ENCODE results near the gene ERVMER34-1.

Gene ERVMER34-1

DNA sequence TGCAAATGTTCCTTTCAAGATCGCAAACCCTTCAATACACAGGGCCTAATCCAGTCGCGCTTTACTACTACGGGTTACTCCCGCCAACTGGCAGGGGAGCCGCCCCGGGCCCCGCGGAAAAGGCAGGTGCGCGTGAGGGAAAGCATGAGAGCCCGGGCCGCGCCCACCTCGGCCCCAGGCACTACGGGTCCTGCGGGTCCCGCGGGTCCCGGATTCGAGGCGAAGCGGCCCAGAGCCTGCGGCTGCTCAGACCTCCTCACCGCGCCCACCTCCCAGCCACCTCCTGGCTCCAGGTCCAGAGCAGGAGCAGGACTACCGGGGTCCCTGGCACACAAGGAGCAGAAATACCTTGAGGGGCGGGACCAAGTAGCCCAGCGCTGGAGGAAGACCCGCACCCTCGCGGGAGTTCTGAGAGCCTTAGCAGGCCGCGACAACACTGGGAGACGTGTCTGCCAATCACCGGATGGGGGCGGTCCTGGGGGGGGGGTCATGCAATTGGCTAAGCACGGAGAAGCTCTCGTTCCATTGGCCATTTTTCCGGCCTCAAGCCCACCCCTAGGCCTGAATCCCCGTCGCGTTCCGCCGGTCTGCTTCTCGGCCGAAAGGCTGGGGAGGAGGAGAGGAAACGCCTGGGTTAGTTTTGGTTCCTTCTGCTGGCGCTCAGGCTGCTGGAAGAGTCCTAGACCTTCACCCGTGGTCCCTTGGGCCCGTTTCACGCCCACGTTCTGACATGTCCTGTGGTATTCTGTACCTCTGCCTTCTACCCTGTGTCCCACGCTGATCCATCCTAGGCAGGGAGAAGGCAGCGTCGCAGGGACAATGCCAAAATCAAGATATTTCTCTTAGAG, 29.0 kb downstream of the ERVMER34-1 start:
- peak; percentile 93 for DNase-seq (ENCODE audit: low read depth, low spot score)
- peaks cover 7% of the 10 kb centered on the region; the same call in 1 of the 2 replicates for H3K36me3 ChIP-seq (ENCODE audit: control insufficient read depth, insufficient read depth, low read length)
- WGBS (ENCODE audit: insufficient coverage, insufficient read length) = no CpG with 5 or more reads among the region's 56 CpGs
- no peaks in the 10 kb centered on the region for H3K27me3 ChIP-seq (ENCODE audit: control insufficient read depth, insufficient read depth, low read length)
- H3K27ac ChIP-seq (ENCODE audit: low read length) = no peak overlapping the region
- H3K9me3 ChIP-seq (ENCODE audit: control insufficient read depth, insufficient read depth, low read length) = no peaks in the 10 kb centered on the region
- peak overlapping the region; percentile 29; the same call in 1 of the 2 replicates for H3K4me3 ChIP-seq (ENCODE audit: low read length)
- H3K4me1 ChIP-seq (ENCODE audit: control insufficient read depth, insufficient read depth, low read length) = no peaks in the 10 kb centered on the region

DNA sequence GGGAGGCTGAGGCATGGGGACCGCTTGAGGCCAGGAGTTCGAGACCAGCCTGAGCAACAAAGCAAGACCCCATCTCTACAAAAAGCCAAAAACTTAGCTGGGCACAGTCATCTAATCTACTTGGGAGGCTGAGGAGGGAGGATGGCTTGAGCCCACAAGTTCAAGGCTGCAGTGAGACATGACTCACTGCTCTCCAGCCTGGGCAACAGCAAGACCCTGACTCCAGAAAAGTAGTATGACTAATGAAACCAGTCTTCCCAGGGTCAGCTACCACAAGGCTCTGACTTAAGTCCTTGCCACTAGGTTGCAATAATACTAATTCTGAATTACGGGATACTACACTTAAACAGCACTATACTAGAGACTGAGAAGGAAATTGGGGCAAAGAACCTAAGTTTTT, 33.1 kb downstream of the ERVMER34-1 start:
- WGBS (ENCODE audit: insufficient coverage, insufficient read length) = no CpG with 5 or more reads among the region's 3 CpGs
- DNase-seq (ENCODE audit: low read depth, low spot score) = no peak
- Histone ChIP-seq H3K4me1 (ENCODE audit: control insufficient read depth, insufficient read depth, low read length) (0 out of 2 replicates have a peak, but pooled peaks cover 2% of the 10 kb centered on the region), H3K9me3 (ENCODE audit: control insufficient read depth, insufficient read depth, low read length) (no peaks in the 10 kb centered on the region), H3K27ac (ENCODE audit: low read length) (no peak overlapping the region), H3K27me3 (ENCODE audit: control insufficient read depth, insufficient read depth, low read length) (no peaks in the 10 kb centered on the region), H3K36me3 (ENCODE audit: control insufficient read depth, insufficient read depth, low read length) (peaks cover 24% of the 10 kb centered on the region; the same call in 1 of the 2 replicates), H3K4me3 (ENCODE audit: low read length) (no peak overlapping the region)

DNA sequence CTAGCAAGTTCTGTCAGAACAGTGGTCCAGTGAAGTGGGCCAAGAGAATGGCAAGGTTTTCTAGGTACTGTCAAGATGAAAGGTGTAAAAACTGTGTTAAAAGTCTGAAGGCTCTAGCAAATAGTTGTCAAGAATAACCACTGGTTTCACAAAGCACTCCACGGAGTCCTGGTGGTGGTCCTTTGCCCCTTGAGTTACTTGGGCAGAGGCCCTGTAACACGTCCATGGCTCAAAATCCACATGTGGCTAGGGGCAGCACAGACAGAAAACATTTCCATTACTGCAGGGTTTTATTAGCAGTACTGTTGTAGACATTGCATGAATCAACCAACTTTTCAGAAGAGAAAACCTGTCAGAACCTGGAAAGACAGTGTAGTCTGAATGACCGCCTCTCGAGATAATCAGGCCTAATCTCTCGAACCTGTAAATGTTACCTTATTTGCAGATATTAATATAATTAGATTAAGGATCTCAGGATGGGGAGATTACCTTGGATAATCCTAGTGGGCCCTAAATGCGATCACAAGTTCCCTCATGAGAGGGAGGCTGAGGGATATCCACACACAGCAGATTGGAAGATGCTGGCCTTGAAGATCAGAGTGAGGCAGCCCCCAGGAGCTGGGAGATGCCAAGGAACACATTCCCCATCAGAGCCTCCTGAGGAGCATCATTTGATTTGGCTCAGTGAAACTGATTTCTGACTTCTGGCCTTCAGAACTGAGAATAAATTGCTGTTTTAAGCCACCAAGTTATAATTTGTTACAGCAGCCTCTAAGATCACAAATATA, 34.7 kb downstream of the ERVMER34-1 start:
- no peaks in the 10 kb centered on the region for H3K9me3 ChIP-seq (ENCODE audit: control insufficient read depth, insufficient read depth, low read length)
- no CpG with 5 or more reads among the region's 6 CpGs for WGBS (ENCODE audit: insufficient coverage, insufficient read length)
- H3K4me3 ChIP-seq (ENCODE audit: low read length) = no peak overlapping the region
- no peak for DNase-seq (ENCODE audit: low read depth, low spot score)
- 0 out of 2 replicates have a peak, but pooled peaks cover 2% of the 10 kb centered on the region for H3K4me1 ChIP-seq (ENCODE audit: control insufficient read depth, insufficient read depth, low read length)
- H3K27ac ChIP-seq (ENCODE audit: low read length) = no peak overlapping the region
- H3K36me3 ChIP-seq (ENCODE audit: control insufficient read depth, insufficient read depth, low read length) = peaks cover 24% of the 10 kb centered on the region; the same call in 1 of the 2 replicates
- no peaks in the 10 kb centered on the region for H3K27me3 ChIP-seq (ENCODE audit: control insufficient read depth, insufficient read depth, low read length)

DNA sequence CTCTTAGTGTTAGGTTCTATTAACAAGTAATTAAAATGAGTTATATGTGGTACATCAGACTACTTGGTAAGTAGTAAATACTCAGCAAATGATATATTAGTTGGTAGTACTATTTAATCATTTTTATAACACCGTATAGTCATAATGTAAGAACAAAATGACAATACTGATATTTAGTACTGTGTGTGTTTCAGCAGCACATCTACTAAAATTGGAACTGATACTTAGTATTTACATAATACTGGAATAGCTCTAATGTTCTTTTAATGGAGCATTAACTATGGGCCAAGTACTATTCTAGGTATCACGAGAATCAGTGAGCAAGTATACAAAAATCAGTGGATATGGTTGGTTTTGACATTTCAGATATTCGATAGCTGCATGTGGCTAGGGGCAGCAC, 35.3 kb downstream of the ERVMER34-1 start:
- Histone ChIP-seq H3K27ac (ENCODE audit: low read length) (no peak overlapping the region), H3K36me3 (ENCODE audit: control insufficient read depth, insufficient read depth, low read length) (peaks cover 24% of the 10 kb centered on the region; the same call in 1 of the 2 replicates), H3K4me3 (ENCODE audit: low read length) (no peak overlapping the region), H3K27me3 (ENCODE audit: control insufficient read depth, insufficient read depth, low read length) (no peaks in the 10 kb centered on the region), H3K9me3 (ENCODE audit: control insufficient read depth, insufficient read depth, low read length) (no peaks in the 10 kb centered on the region), H3K4me1 (ENCODE audit: control insufficient read depth, insufficient read depth, low read length) (0 out of 2 replicates have a peak, but pooled peaks cover 2% of the 10 kb centered on the region)
- no CpG with 5 or more reads among the region's 3 CpGs for WGBS (ENCODE audit: insufficient coverage, insufficient read length)
- no peak for DNase-seq (ENCODE audit: low read depth, low spot score)

DNA sequence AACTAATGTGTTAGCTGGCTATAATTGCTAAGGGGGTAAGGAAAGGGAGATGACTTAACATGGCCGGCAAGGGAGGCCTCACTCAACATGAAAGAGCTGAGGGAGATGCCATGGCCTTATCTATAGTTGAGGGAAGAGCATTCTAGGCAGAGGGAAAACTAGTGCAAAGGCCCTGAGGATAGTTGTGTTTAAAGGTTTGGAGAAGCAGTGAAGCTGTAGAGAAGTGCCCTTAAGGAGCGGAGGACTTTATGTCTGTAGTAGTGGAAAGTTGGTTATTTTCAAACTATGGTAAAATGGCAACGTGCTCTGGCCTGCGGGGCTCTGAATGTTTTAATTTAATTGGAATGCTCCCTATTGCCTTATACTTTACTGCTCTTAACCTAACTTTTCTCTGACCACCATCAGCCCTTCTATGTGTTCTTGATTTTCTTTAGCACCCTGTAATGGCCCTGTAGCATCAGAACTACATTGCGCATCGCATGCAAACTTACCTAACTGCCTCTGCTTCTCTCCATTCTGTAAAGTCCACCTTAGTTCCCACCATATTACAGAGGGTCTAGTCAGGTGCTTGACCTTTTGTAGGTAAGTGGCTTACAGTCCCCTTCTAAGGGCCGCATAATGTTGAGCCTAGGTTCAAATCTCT, 35.8 kb downstream of the ERVMER34-1 start:
- no CpG with 5 or more reads among the region's 7 CpGs for WGBS (ENCODE audit: insufficient coverage, insufficient read length)
- Histone ChIP-seq H3K27ac (ENCODE audit: low read length) (no peak overlapping the region), H3K36me3 (ENCODE audit: control insufficient read depth, insufficient read depth, low read length) (peaks cover 23% of the 10 kb centered on the region; the same call in 1 of the 2 replicates), H3K4me1 (ENCODE audit: control insufficient read depth, insufficient read depth, low read length) (0 out of 2 replicates have a peak, but pooled peaks cover 2% of the 10 kb centered on the region), H3K4me3 (ENCODE audit: low read length) (no peak overlapping the region), H3K27me3 (ENCODE audit: control insufficient read depth, insufficient read depth, low read length) (no peaks in the 10 kb centered on the region), H3K9me3 (ENCODE audit: control insufficient read depth, insufficient read depth, low read length) (no peaks in the 10 kb centered on the region)
- no peak for DNase-seq (ENCODE audit: low read depth, low spot score)

DNA sequence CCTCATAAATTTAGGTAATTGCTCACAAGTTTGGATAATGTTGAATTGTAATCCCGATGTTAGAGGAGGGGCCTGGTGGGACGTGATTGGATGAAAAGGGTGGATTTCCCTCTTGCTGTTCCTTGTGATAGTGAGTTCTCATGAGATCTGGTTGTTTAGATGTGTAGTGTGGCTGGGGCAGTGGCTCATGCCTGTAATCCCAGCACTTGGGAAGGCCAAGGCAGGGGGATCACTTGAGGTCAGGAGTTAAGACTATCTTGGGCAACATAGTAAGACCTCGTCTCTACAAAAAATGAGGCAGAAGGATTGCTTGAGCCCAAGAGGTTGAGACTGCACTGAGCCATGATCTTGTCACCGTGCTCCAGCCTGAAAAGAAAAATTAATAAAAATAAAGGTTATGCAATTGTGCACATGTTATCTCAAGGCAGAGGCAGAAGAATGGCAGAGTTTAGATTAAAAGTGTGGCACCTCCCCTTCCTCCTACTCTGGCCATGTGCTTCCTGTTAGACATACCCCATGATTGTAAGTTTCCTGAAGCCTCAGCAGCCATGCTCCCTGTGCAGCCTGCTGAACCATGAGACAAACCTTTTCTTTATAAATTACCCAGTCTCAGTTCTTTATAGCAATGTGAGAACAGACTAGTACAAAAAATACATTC, 36.5 kb downstream of the ERVMER34-1 start:
- Histone ChIP-seq H3K4me3 (ENCODE audit: low read length) (no peak overlapping the region), H3K4me1 (ENCODE audit: control insufficient read depth, insufficient read depth, low read length) (0 out of 2 replicates have a peak, but pooled peaks cover 2% of the 10 kb centered on the region), H3K27ac (ENCODE audit: low read length) (no peak overlapping the region), H3K27me3 (ENCODE audit: control insufficient read depth, insufficient read depth, low read length) (no peaks in the 10 kb centered on the region), H3K36me3 (ENCODE audit: control insufficient read depth, insufficient read depth, low read length) (peaks cover 18% of the 10 kb centered on the region; the same call in 1 of the 2 replicates), H3K9me3 (ENCODE audit: control insufficient read depth, insufficient read depth, low read length) (no peaks in the 10 kb centered on the region)
- WGBS (ENCODE audit: insufficient coverage, insufficient read length) = no CpG with 5 or more reads among the region's 4 CpGs
- no peak for DNase-seq (ENCODE audit: low read depth, low spot score)

DNA sequence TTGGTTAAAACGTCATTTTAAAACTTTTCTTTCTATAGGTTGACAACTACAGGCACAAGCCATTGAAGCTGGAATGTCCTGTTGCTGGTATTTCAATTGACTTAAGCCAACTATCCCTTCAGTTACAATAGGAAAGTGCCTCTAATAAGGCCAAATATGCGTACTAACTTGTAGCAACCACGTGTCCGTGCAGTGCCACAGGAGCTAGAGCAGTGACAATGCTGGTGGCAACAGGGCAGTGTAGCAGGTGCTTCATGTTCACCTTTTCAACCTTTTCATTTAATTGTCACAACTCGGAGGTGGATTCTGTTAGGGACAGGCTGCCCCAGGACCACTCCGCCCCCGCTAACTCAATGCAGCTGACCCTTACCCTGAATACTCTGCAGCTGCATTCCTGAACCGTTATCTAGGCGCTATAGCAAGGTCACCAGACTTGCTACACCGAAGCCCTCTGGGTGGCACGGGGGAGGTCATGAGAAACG, 37.7 kb downstream of the ERVMER34-1 start:
- Histone ChIP-seq H3K27ac (ENCODE audit: low read length) (no peak overlapping the region), H3K27me3 (ENCODE audit: control insufficient read depth, insufficient read depth, low read length) (no peaks in the 10 kb centered on the region), H3K4me1 (ENCODE audit: control insufficient read depth, insufficient read depth, low read length) (0 out of 2 replicates have a peak, but pooled peaks cover 2% of the 10 kb centered on the region), H3K4me3 (ENCODE audit: low read length) (peak overlapping the region; percentile 97; the same call in 1 of the 2 replicates), H3K36me3 (ENCODE audit: control insufficient read depth, insufficient read depth, low read length) (peaks cover 17% of the 10 kb centered on the region; the same call in 1 of the 2 replicates), H3K9me3 (ENCODE audit: control insufficient read depth, insufficient read depth, low read length) (no peaks in the 10 kb centered on the region)
- DNase-seq (ENCODE audit: low read depth, low spot score) = no peak
- WGBS (ENCODE audit: insufficient coverage, insufficient read length) = no CpG with 5 or more reads among the region's 12 CpGs

DNA sequence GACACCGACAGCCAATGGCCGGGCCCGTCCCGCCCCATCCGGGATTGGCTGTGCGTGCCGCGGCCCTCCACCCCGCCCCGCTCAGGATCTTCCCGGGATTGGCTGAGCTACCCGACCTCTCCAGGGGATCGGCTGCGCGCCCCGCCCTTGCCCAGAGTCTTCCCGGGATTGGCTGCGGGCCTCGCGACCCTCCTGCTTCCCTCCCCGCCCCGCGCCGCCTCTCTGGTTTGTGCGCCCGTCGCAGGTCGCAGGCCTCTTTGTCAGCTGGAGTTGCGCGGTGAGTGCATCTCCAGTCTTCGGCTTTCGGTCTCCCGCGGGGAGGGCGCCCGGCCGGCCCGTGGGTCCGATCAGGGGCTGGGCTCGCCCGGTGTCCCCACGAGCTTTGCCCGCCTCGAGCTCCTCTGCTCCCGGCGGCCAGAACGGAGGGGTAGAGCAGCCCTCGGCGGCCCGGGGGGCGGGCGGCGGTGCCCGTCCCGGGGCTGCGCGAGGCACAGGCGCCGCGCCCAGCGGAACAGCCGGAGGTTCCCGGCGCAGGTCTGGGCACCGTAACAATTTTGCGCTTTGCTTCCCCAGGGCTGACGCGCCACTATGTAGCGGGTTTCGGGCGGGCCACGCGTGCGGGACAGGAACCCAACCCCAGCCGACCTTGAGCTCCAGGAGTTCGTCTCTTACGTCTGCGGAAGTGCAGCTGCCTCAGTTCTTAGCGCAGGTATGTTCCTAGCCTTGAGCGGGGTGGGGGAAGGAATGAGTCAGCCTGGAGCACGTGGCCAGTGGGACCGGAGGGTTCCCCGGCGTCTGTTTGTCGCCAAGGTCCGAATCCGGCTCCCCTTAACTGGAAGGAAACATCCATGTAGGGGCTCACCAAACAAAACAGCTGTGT, 38.7 kb downstream of the ERVMER34-1 start:
- WGBS (ENCODE audit: insufficient coverage, insufficient read length) = no CpG with 5 or more reads among the region's 87 CpGs
- peaks cover 17% of the 10 kb centered on the region; the same call in 1 of the 2 replicates for H3K36me3 ChIP-seq (ENCODE audit: control insufficient read depth, insufficient read depth, low read length)
- no peaks in the 10 kb centered on the region for H3K9me3 ChIP-seq (ENCODE audit: control insufficient read depth, insufficient read depth, low read length)
- H3K27ac ChIP-seq (ENCODE audit: low read length) = no peak overlapping the region
- H3K27me3 ChIP-seq (ENCODE audit: control insufficient read depth, insufficient read depth, low read length) = no peaks in the 10 kb centered on the region
- DNase-seq (ENCODE audit: low read depth, low spot score) = peak; percentile 88
- H3K4me1 ChIP-seq (ENCODE audit: control insufficient read depth, insufficient read depth, low read length) = 0 out of 2 replicates have a peak, but pooled peaks cover 2% of the 10 kb centered on the region
- peak overlapping the region; percentile 97 for H3K4me3 ChIP-seq (ENCODE audit: low read length)

DNA sequence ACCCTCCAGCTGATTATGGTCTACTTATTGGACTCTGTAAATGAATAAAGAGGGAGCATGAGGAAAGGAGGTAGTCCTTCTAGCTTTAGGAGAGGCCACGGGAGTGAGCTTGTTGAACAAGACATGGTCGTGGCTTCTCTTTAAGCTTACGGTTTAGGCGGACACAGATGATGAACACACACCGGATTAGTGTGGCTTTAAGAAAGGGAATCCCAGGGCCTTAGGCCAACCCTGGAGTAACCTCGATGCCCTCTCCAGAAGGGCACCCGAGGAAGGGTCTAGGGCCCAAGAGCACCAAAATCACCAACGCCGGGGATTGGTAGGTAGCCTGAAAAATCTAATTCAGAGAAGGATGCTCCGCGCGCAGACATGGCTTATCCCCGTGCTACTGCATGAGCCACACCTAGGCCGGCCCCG, 39.4 kb downstream of the ERVMER34-1 start:
- Histone ChIP-seq H3K9me3 (ENCODE audit: control insufficient read depth, insufficient read depth, low read length) (no peaks in the 10 kb centered on the region), H3K27me3 (ENCODE audit: control insufficient read depth, insufficient read depth, low read length) (no peaks in the 10 kb centered on the region), H3K4me3 (ENCODE audit: low read length) (peak overlapping the region; percentile 29; the same call in 1 of the 2 replicates), H3K36me3 (ENCODE audit: control insufficient read depth, insufficient read depth, low read length) (peaks cover 17% of the 10 kb centered on the region; the same call in 1 of the 2 replicates), H3K4me1 (ENCODE audit: control insufficient read depth, insufficient read depth, low read length) (0 out of 2 replicates have a peak, but pooled peaks cover 2% of the 10 kb centered on the region), H3K27ac (ENCODE audit: low read length) (no peak overlapping the region)
- no peak for DNase-seq (ENCODE audit: low read depth, low spot score)
- WGBS (ENCODE audit: insufficient coverage, insufficient read length) = no CpG with 5 or more reads among the region's 15 CpGs
